Panc1 (cell line): ENCODE measurements around the gene NUP210L. TPM values are rescaled to one million over a fixed set of nuclear protein-coding genes. Genes with fewer than 3 reads are reported as not detected.
"Not testable (repeated sequence)": the region's sequence is repeated elsewhere in the genome, so short reads cannot be mapped to it uniquely, and the experiment has no call there.

Experiments
- ATAC-seq: fragments of 200-7000 bp; cut with Tn5 transposase; 2 replicates; pipeline ENCODE4 v1.9.1; 2020; ENCODE audit warnings: mild to moderate bottlenecking, moderate library complexity
- BruUV-seq: library from RNA; stranded (reverse); fragments of 400-500 nt; replicated peaks from 2 replicates; lab custom pipeline; 2021; lab: Mats Ljungman, UMichigan
- CTCF ChIA-PET: fragments of 300-600 bp; sonication (Branson Sonifier 250); formaldehyde crosslinking; loops from one replicate; lab custom pipeline; 2022; ENCODE audit warnings: antibody characterized with exemption; lab: Charles Lee
- POLR2A ChIA-PET: fragments of 300-600 bp; sonication (Branson Sonifier 250); formaldehyde crosslinking; loops from one replicate; lab custom pipeline; 2022; ENCODE audit warnings: antibody characterized with exemption; lab: Charles Lee
- DNase-seq: peaks from one replicate; pipeline ENCODE4 v3.0.0-alpha.2; 2010; ENCODE audit warnings: low read depth, low spot score
- H3K27ac ChIP-seq: 2 replicates; pipeline ENCODE4 v1.5.1; 2011; ENCODE audit warnings: mild to moderate bottlenecking, low read length, inconsistent platforms
- H3K27me3 ChIP-seq: fragments of 200-500 bp; sonication (Bioruptor generic); 2 replicates; pipeline ENCODE4 v1.6.0; 2014; ENCODE audit warnings: low read length, inconsistent platforms; ENCODE audit not compliant: control insufficient read depth, insufficient read depth
- H3K36me3 ChIP-seq: fragments of 200-500 bp; sonication (Bioruptor generic); 2 replicates; pipeline ENCODE4 v1.5.1; 2014; ENCODE audit warnings: inconsistent platforms, mild to moderate bottlenecking, low read length, moderate library complexity; ENCODE audit not compliant: control insufficient read depth, insufficient read depth
- H3K4me1 ChIP-seq: 2 replicates; pipeline ENCODE4 v1.5.1; 2011; ENCODE audit warnings: inconsistent platforms, mild to moderate bottlenecking, low read length, moderate library complexity; ENCODE audit not compliant: control insufficient read depth, insufficient read depth
- H3K4me3 ChIP-seq, 2 experiments: 2 replicates each; pipeline ENCODE4 v1.5.1; 2011 to 2012; ENCODE audit warnings: low read depth in 2 of 2, low read length in 2 of 2, mild to moderate bottlenecking in 2 of 2, inconsistent platforms in 1 of 2, moderate library complexity in 1 of 2
- H3K9me3 ChIP-seq: fragments of 200-500 bp; sonication (Bioruptor generic); 2 replicates; pipeline ENCODE4 v1.5.1; 2014; ENCODE audit warnings: low read depth, mild to moderate bottlenecking, inconsistent platforms, low read length, moderate library complexity; ENCODE audit not compliant: control insufficient read depth, insufficient read depth
- CTCF ChIP-seq: fragments of 450-650 bp; IDR thresholded peaks from 2 replicates; pipeline ENCODE4 v1.5.1; 2017; ENCODE audit warnings: mild to moderate bottlenecking
- POLR2AphosphoS5 ChIP-seq: IDR thresholded peaks from 2 replicates; pipeline ENCODE4 v1.6.1; 2012; ENCODE audit warnings: mild to moderate bottlenecking, low read depth, low read length, moderate library complexity
- REST ChIP-seq, 2 experiments: IDR thresholded peaks; 2 replicates each; pipeline ENCODE4 v1.6.1; 2011 to 2012; ENCODE audit warnings: low read depth in 2 of 2, control low read depth in 1 of 2, low read length in 1 of 2, mild to moderate bottlenecking in 1 of 2, moderate library complexity in 1 of 2; ENCODE audit not compliant: insufficient read depth in 1 of 2
- SIN3A ChIP-seq: IDR thresholded peaks from 2 replicates; pipeline ENCODE4 v1.6.1; 2012; ENCODE audit warnings: low read depth, mild to moderate bottlenecking, low read length, moderate library complexity, borderline replicate concordance; ENCODE audit not compliant: insufficient read depth
- TCF7L2 ChIP-seq: IDR thresholded peaks from 2 replicates; pipeline ENCODE4 v1.6.1; 2011; ENCODE audit warnings: mild to moderate bottlenecking, low read depth, low read length, inconsistent platforms
- in situ Hi-C: cut with HindIII; loops from 2 replicates; pipeline ENCODE4 v1.10.0; 2016; ENCODE audit warnings: low sequenced_read_pairs, low pct_unique_long_range_greater_than_20kb
- intact Hi-C: fragments of 100-400 bp; cut with micrococcal nuclease; formaldehyde crosslinking; loops from one replicate; pipeline ENCODE4 v1.10.0; 2022; ENCODE audit not compliant: unreplicated experiment
- total RNA-seq: library from RNA; stranded (reverse); gene quantifications from one replicate; pipeline ENCODE4 v1.2.1, GENCODE V29; 2021; ENCODE audit not compliant: unreplicated experiment

NUP210L gene
- total RNA-seq, 1 experiment from 2014 or later = 0.05 TPM

- no peak for TF ChIP-seq TCF7L2
- no peak for TF ChIP-seq REST (IDR thresholded peaks at IDR 0.05; ENCODE audit: insufficient read depth in 1 of 2, low read depth in 2 of 2, low read length in 1 of 2)
- no peak for TF ChIP-seq CTCF
- TF ChIP-seq POLR2AphosphoS5 = no peak
- no peak for TF ChIP-seq SIN3A
- intact Hi-C loops (no loop called here), in situ Hi-C loops (no loop called here)
- CTCF ChIA-PET = no interaction called here
- Histone ChIP-seq H3K27me3 (no peaks in the 10 kb centered on the region), H3K4me1 (peaks cover 8% of the 10 kb centered on the region), H3K9me3 (no peaks in the 10 kb centered on the region), H3K27ac (no peak overlapping the region), H3K4me3 (no peak overlapping the region), H3K36me3 (no peaks in the 10 kb centered on the region)
- POLR2A ChIA-PET = interaction anchor here (0.7 kb wide), 1 partner anchor 30 kb away, joined by 19 read pairs; no protein-coding TSS in a partner anchor
- no peak for DNase-seq
- no peak for ATAC-seq
- BruUV-seq = no TSS peak
Observed at GRCh38 chr1:153984123-153984894, 170.6 kb downstream of the NUP210L start.

GRCh38 chr1:153981735-153982134 lies 173.1 kb downstream of the NUP210L start:
- ATAC-seq, CTCF ChIA-PET, POLR2A ChIA-PET, H3K4me3 ChIP-seq, H3K9me3 ChIP-seq, DNase-seq, intact Hi-C loops, in situ Hi-C loops, H3K27me3 ChIP-seq, H3K27ac ChIP-seq, H3K36me3 ChIP-seq: not testable (repeated sequence)
- TSS peak; percentile 99 for BruUV-seq
- H3K4me1 ChIP-seq = peaks cover 16% of the 10 kb centered on the region

GRCh38 chr1:153979091-153979490 lies 175.8 kb downstream of the NUP210L start:
- BruUV-seq, H3K27me3 ChIP-seq, DNase-seq, in situ Hi-C loops, H3K36me3 ChIP-seq, intact Hi-C loops, H3K4me1 ChIP-seq, CTCF ChIA-PET, H3K4me3 ChIP-seq, ATAC-seq, H3K9me3 ChIP-seq: not testable (repeated sequence)
- H3K27ac ChIP-seq = peak overlapping the region; percentile 92; the same call in 1 of the 2 replicates
- POLR2A ChIA-PET = interaction anchor here (0.8 kb wide), 1 partner anchor 11 kb away, joined by 3 read pairs; the partner anchor contains the start of gene RPS27
